SJCRH30 (cell line): ENCODE results near the gene SPACA6. TPM values are rescaled to one million over a fixed set of nuclear protein-coding genes. Genes with fewer than 3 reads are reported as not detected.

Source experiments
- DNase-seq, 2 experiments: peaks; one replicate each; pipeline ENCODE4 v3.0.0-alpha.2; 2015 to 2020
- H3K27ac ChIP-seq: fragments of 250-450 bp; sonication (Bioruptor Pico); 2 replicates; pipeline ENCODE4 v1.5.1; 2020; ENCODE audit warnings: mild to moderate bottlenecking, moderate library complexity
- H3K27me3 ChIP-seq: fragments of 250-450 bp; sonication (Bioruptor Pico); 2 replicates; pipeline ENCODE4 v1.5.1; 2020; ENCODE audit warnings: mild to moderate bottlenecking, moderate library complexity
- H3K36me3 ChIP-seq: fragments of 250-450 bp; sonication (Bioruptor Pico); 2 replicates; pipeline ENCODE4 v1.5.1; 2020; ENCODE audit warnings: mild to moderate bottlenecking, moderate library complexity
- H3K4me1 ChIP-seq: fragments of 250-450 bp; sonication (Bioruptor Pico); 2 replicates; pipeline ENCODE4 v1.5.1; 2020; ENCODE audit warnings: mild to moderate bottlenecking, moderate library complexity
- H3K4me3 ChIP-seq: fragments of 250-450 bp; sonication (Bioruptor Pico); 2 replicates; pipeline ENCODE4 v1.5.1; 2020; ENCODE audit warnings: mild to moderate bottlenecking, moderate library complexity
- H3K9me3 ChIP-seq: fragments of 250-450 bp; sonication (Bioruptor Pico); replicated peaks from 2 replicates; pipeline ENCODE4 v1.5.1; 2020; ENCODE audit warnings: mild to moderate bottlenecking, moderate library complexity
- total RNA-seq: library from RNA; depleted of rRNA; stranded (reverse); fragments of >200 nt; shearing (Covaris generic); gene quantifications from 2 replicates; pipeline ENCODE4 v1.2.3, GENCODE V29; 2014; rRNA removed

SPACA6 gene
- total RNA-seq, 1 experiment from 2014 or later = 10.9 TPM

GRCh38 chr19:51751655-51752054, 58.5 kb downstream of the SPACA6 start, which contains the start of gene FPR1:
Gene FPR1, minus strand, starts transcription at chr19:51751878. Its CDS starts 4,884 bp downstream, at chr19:51746994.
- Histone ChIP-seq H3K4me1 (no peaks in the 10 kb centered on the region), H3K9me3 (no peaks in the 10 kb centered on the region), H3K27ac (no peak within 1 kb of the TSS), H3K27me3 (no peaks in the 10 kb centered on the region), H3K4me3 (no peak within 1 kb of the TSS), H3K36me3 (no peaks in the 10 kb centered on the region)
- DNase-seq = peak in 1 of 2 experiments; percentile 3

GRCh38 chr19:51754109-51754508, 61.0 kb downstream of the SPACA6 start:
- no peak for DNase-seq
- Histone ChIP-seq H3K4me3 (no peak overlapping the region), H3K9me3 (no peaks in the 10 kb centered on the region), H3K36me3 (no peaks in the 10 kb centered on the region), H3K4me1 (no peaks in the 10 kb centered on the region), H3K27me3 (no peaks in the 10 kb centered on the region), H3K27ac (no peak overlapping the region)

- Histone ChIP-seq H3K36me3 (no peaks in the 10 kb centered on the region), H3K4me3 (no peak overlapping the region), H3K27me3 (no peaks in the 10 kb centered on the region), H3K27ac (no peak overlapping the region), H3K9me3 (no peaks in the 10 kb centered on the region), H3K4me1 (no peaks in the 10 kb centered on the region)
- DNase-seq = no peak
These were observed 61.6 kb downstream of the SPACA6 start for GRCh38 chr19:51754770-51755169.

Other genes starting within 250 kb of the SPACA6 start
- gene SIGLEC8, start 234.9 kb upstream of the SPACA6 start, total RNA-seq = not detected in 2 replicates
- gene CEACAM18, start 214.8 kb upstream of the SPACA6 start, total RNA-seq = not detected in 2 replicates
- not detected in 2 replicates for gene SIGLEC12, start 191.5 kb upstream of the SPACA6 start, total RNA-seq
- gene SIGLEC6, start 161.7 kb upstream of the SPACA6 start, total RNA-seq = not detected in 2 replicates
- gene ZNF175, start 122.0 kb upstream of the SPACA6 start, total RNA-seq = 4.4 and 4.7 TPM in 2 replicates
- gene SIGLEC5, start 62.9 kb upstream of the SPACA6 start, total RNA-seq = not detected in 2 replicates
- gene SIGLEC14, start 46.5 kb upstream of the SPACA6 start, total RNA-seq = not detected in 2 replicates
- gene HAS1, start 30.7 kb downstream of the SPACA6 start, total RNA-seq = 0.23 TPM in 1 of 2 replicates, not detected in the other
- gene FPR1, start 58.5 kb downstream of the SPACA6 start, total RNA-seq = not detected in 2 replicates
- not detected in 2 replicates for gene FPR2, start 67.8 kb downstream of the SPACA6 start, total RNA-seq
- not detected in 2 replicates for gene FPR3, start 101.8 kb downstream of the SPACA6 start, total RNA-seq
- gene ZNF577, start 194.6 kb downstream of the SPACA6 start, total RNA-seq = 10.0 and 10.8 TPM in 2 replicates
- gene ZNF649, start 211.7 kb downstream of the SPACA6 start, total RNA-seq = 22.0 and 22.1 TPM in 2 replicates
- gene ZNF613, start 234.1 kb downstream of the SPACA6 start, total RNA-seq = 4.6 and 5.3 TPM in 2 replicates